Measurements from ENCODE around the gene MGLL. TPM values are rescaled to one million over a fixed set of nuclear protein-coding genes. Genes with fewer than 3 reads are reported as not detected.

The MGLL gene
- total RNA-seq, 1 experiment from 2014 or later, result 0.94 TPM

DNA sequence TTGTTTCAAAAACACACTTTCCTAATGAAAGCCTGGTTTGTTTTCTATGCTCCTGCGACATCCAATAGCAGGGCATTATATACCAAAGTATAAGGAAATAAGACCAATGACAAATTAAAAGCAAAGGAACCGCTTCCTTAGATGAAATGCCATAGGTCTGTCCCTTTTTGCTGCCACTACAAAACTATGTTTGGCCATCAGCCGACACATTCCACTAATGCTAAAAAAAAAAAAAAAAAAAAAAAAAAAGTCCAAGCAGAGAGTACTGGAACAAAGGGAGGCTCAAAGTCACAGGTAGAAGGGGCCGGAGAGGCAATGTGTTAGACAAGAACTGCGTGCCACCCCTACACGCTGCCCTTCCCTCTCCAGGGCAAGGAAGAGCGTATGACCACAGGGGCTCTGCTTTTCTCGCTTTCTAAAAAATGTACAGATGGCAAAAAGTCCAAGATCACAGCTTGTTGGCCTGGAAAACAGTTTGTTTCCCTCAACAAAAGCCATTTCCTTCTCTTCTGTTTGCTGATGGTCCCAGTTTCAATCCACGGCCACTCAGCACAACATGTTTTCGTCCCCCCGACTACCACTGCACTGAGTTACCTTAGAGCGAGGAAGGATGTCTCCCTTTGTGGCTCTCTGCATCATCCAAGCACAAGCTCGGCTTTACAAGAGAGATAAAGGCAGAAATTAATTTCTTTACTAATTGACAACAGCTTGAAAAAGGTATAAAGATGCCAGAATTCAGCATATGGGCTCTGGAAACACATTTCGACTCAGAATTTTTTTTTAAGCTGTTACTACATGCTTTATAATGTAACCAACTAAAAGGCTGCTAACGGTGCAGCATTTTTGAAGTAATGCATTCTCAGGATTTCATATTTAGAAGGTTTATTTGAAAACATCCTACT is 78.7 kb downstream of the MGLL start:
- ChIA-PET CTCF (interaction anchor here (1.4 to 1.8 kb wide), 3 partner anchors 47 to 60 kb away, joined by 4 read pairs; no protein-coding TSS in a partner anchor), POLR2A (no interaction called here)
- TF ChIP-seq ZNF317 (CRISPR knock-in tag; IDR thresholded peaks at IDR 0.05; ENCODE audit: borderline replicate concordance, low read depth) (no peak), GABPB1 (CRISPR knock-in tag; IDR thresholded peaks at IDR 0.05) (no peak), ZNF416 (CRISPR knock-in tag; IDR thresholded peaks at IDR 0.05) (no peak)
- TF ChIP-seq, protein P1, sequence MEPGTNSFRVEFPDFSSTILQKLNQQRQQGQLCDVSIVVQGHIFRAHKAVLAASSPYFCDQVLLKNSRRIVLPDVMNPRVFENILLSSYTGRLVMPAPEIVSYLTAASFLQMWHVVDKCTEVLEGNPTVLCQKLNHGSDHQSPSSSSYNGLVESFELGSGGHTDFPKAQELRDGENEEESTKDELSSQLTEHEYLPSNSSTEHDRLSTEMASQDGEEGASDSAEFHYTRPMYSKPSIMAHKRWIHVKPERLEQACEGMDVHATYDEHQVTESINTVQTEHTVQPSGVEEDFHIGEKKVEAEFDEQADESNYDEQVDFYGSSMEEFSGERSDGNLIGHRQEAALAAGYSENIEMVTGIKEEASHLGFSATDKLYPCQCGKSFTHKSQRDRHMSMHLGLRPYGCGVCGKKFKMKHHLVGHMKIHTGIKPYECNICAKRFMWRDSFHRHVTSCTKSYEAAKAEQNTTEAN (CRISPR knock-in tag; IDR thresholded peaks at IDR 0.05), result no peak
- Mint-ChIP-seq H3K4me3 (no peak overlapping the region), H3K27me3 (ENCODE audit: low read depth) (no peaks in the 10 kb centered on the region), H3K27ac (no peak overlapping the region), H3K36me3 (no peaks in the 10 kb centered on the region), H3K9me3 (no peaks in the 10 kb centered on the region), H3K4me1 (no peaks in the 10 kb centered on the region)
- no peak for ATAC-seq
- DNase-seq (ENCODE audit: low spot score), result no peak

DNA sequence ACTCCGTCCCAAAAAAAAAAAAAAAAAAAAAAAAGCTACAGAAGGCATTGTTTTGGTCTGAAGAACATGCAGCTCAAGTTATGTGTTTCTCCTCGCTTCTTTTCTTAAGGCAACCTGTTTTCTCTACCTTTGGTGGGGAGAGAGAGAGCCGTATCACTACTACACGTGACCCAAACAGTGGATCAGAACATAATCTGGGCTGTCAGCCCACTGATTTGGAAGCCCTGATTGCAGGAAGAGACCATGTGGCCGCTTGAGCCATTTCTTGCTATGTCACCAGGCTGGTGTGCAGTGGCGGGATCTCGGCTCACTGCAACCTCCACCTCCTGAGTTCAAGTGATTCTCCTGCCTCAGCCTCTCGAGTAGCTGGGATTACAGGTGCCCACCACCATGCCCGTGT is 79.7 kb downstream of the MGLL start:
- Mint-ChIP-seq H3K4me1 (no peaks in the 10 kb centered on the region), H3K4me3 (no peak overlapping the region), H3K9me3 (no peaks in the 10 kb centered on the region), H3K27me3 (ENCODE audit: low read depth) (no peaks in the 10 kb centered on the region), H3K27ac (no peak overlapping the region), H3K36me3 (no peaks in the 10 kb centered on the region)
- DNase-seq (ENCODE audit: low spot score) (no peak), ATAC-seq (no peak)
- POLR2A ChIA-PET, result no interaction called here
- CTCF ChIA-PET, result no interaction called here
- TF ChIP-seq, protein P2, sequence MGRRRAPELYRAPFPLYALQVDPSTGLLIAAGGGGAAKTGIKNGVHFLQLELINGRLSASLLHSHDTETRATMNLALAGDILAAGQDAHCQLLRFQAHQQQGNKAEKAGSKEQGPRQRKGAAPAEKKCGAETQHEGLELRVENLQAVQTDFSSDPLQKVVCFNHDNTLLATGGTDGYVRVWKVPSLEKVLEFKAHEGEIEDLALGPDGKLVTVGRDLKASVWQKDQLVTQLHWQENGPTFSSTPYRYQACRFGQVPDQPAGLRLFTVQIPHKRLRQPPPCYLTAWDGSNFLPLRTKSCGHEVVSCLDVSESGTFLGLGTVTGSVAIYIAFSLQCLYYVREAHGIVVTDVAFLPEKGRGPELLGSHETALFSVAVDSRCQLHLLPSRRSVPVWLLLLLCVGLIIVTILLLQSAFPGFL (CRISPR knock-in tag; IDR thresholded peaks at IDR 0.05; ENCODE audit: borderline replicate concordance), result no peak
- TF ChIP-seq, protein P3, sequence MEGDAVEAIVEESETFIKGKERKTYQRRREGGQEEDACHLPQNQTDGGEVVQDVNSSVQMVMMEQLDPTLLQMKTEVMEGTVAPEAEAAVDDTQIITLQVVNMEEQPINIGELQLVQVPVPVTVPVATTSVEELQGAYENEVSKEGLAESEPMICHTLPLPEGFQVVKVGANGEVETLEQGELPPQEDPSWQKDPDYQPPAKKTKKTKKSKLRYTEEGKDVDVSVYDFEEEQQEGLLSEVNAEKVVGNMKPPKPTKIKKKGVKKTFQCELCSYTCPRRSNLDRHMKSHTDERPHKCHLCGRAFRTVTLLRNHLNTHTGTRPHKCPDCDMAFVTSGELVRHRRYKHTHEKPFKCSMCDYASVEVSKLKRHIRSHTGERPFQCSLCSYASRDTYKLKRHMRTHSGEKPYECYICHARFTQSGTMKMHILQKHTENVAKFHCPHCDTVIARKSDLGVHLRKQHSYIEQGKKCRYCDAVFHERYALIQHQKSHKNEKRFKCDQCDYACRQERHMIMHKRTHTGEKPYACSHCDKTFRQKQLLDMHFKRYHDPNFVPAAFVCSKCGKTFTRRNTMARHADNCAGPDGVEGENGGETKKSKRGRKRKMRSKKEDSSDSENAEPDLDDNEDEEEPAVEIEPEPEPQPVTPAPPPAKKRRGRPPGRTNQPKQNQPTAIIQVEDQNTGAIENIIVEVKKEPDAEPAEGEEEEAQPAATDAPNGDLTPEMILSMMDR (IDR thresholded peaks at IDR 0.05), result no peak
- TF ChIP-seq ZNF219 (CRISPR knock-in tag; IDR thresholded peaks at IDR 0.05; ENCODE audit: borderline replicate concordance), result no peak
- no peak for TF ChIP-seq ZNF263 (CRISPR knock-in tag; IDR thresholded peaks at IDR 0.05; ENCODE audit: low read depth)
- no peak for TF ChIP-seq ZNF423 (CRISPR knock-in tag; IDR thresholded peaks at IDR 0.05)
- no peak for TF ChIP-seq NFE2L1 (CRISPR knock-in tag; IDR thresholded peaks at IDR 0.05)
- no peak for TF ChIP-seq NFYB (CRISPR knock-in tag; conservative IDR thresholded peaks at IDR 0.05; ENCODE audit: low read depth)
- TF ChIP-seq RELA (CRISPR knock-in tag; IDR thresholded peaks at IDR 0.05; ENCODE audit: borderline replicate concordance), result no peak
- TF ChIP-seq MXD4 (CRISPR knock-in tag; IDR thresholded peaks at IDR 0.05; ENCODE audit: borderline replicate concordance), result no peak
- TF ChIP-seq SMAD4 (CRISPR knock-in tag; IDR thresholded peaks at IDR 0.05), result no peak
- TF ChIP-seq OVOL2 (CRISPR knock-in tag; IDR thresholded peaks at IDR 0.05; ENCODE audit: borderline replicate concordance), result no peak
- TF ChIP-seq, protein P4, sequence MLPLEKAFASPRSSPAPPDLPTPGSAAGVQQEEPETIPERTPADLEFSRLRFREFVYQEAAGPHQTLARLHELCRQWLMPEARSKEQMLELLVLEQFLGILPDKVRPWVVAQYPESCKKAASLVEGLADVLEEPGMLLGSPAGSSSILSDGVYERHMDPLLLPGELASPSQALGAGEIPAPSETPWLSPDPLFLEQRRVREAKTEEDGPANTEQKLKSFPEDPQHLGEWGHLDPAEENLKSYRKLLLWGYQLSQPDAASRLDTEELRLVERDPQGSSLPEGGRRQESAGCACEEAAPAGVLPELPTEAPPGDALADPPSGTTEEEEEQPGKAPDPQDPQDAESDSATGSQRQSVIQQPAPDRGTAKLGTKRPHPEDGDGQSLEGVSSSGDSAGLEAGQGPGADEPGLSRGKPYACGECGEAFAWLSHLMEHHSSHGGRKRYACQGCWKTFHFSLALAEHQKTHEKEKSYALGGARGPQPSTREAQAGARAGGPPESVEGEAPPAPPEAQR (CRISPR knock-in tag; IDR thresholded peaks at IDR 0.05), result no peak
- TF ChIP-seq, protein P5, sequence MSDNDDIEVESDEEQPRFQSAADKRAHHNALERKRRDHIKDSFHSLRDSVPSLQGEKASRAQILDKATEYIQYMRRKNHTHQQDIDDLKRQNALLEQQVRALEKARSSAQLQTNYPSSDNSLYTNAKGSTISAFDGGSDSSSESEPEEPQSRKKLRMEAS (CRISPR knock-in tag; IDR thresholded peaks at IDR 0.05), result no peak
- TF ChIP-seq FOXK1 (CRISPR knock-in tag; IDR thresholded peaks at IDR 0.05), result no peak
- TF ChIP-seq NFATC4 (CRISPR knock-in tag; IDR thresholded peaks at IDR 0.05), result no peak
- no peak for TF ChIP-seq ELF4 (CRISPR knock-in tag; IDR thresholded peaks at IDR 0.05; ENCODE audit: low read depth)
- TF ChIP-seq HMGA2 (CRISPR knock-in tag; IDR thresholded peaks at IDR 0.05), result no peak
- TF ChIP-seq RORB (CRISPR knock-in tag; IDR thresholded peaks at IDR 0.05), result no peak
